NCI-H2227 (cell line): ENCODE data around the gene LCE3B.
"Not testable (repeated sequence)": the region's sequence is repeated elsewhere in the genome, so short reads cannot be mapped to it uniquely, and the experiment has no call there.

Source experiments
- DNase-seq: peaks from one replicate; lab custom pipeline; 2025; ENCODE audit not compliant: unreplicated experiment; lab: John Stamatoyannopoulos, UW

Gene LCE3B, protein sequence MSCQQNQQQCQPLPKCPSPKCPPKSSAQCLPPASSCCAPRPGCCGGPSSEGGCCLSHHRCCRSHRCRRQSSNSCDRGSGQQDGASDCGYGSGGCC

GRCh38 chr1:152613511-152613910 is at the start of gene LCE3B:
Gene LCE3B (plus strand): TSS chr1:152613811. CDS start chr1:152613811, 0 bp downstream.
- DNase-seq: no peak

- no peak for DNase-seq
Observed at GRCh38 chr1:152565115-152565514, 48.5 kb upstream of the LCE3B start.

DNA sequence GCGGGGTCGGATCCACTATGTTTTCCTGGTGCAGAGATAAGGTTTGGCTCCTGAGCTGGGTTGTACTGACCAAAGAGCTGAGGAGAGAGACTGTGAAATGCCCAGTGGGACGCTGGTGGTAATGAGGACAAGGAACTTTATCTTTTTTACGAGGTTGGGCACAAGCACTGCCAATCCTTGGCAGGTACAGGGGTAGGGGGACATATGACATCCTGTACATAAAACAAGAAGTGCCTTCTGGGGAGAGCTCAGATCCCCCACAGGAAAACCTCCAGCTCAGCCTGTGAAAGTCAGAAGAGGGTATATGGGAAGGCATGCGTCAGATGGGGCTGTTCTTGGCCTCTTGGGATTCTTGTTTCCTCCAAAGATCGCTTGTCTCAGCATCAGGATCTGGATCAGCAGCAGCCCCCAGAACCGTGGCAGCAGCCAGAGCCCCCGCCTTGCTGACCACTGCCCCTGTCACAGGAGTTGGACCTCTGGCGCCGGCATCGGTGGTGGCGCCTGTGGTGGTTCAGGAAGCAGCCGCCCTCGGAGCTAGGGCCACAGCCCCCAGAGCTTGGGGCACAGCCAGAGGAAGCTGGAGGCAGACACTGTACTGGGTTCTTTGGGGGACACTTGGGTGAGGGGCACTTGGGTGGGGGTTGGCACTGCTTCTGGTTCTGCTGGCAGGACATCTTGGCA is 47.9 kb upstream of the LCE3B start:
- DNase-seq: no peak

DNA sequence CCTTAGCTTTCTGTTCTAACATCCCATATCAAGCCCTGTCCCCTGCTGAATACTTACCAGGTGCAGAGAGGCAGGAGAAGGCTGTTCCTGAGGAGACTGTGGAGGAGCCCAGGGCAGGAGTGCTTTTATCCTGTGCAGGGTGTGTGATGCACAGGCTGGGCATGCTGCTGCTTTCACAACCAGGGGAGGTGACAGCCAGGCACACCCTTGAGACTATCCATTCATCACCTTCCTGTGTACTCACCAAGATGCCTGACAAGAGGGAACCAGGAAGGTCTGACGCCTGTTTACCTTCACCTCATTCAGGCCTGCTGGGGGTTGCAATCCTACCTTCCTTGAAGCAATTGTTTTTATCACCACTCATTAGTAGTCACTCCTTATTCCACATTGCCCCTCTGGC is 46.9 kb upstream of the LCE3B start, which contains the start of gene LCE3E:
LCE3E (minus strand) TSS at position 100 of the 400 bp plus-strand sequence. CDS start 572 bp downstream, outside the sequence.
- DNase-seq: no peak

GRCh38 chr1:152577168-152577567 is 36.4 kb upstream of the LCE3B start:
- DNase-seq: no peak

DNA sequence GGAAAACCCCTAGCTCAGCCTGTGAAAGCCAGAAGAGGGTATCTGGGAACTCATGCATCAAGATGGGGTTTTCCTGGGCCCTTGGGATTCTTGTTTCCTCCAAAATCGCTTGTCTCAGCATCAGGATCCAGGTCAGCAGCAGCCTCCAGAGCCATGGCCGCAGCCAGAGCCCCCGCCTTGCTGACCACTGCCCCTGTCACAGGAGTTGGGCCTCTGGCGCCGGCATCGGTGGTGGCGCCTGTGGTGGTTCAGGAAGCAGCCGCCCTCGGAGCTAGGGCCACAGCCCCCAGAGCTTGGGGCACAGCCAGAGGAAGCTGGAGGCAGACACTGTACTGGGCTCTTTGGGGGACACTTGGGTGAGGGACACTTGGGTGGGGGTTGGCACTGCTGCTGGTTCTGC is 34.1 kb upstream of the LCE3B start:
- not testable (repeated sequence) for DNase-seq

DNA sequence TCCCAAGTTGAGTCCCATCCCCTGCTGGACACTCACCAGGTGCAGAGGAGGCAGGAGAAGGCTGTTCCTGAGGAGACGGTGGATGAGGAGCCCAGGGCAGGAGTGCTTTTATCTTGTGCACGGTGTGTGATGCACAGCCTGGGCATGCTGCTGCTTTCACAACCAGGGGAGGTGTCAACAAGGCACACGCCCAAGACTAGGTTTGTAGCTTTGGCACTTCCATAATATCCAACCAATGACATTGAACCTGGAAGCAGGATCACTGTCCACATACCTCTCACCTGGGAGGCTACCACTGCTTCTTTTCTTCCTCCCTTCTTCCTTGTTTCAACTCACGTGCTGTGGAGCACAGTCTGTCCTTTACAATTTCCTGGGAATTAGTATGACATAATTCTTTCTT is 33.2 kb upstream of the LCE3B start, which contains the start of gene LCE3D:
LCE3D (minus strand) TSS at position 84 of the 400 bp plus-strand sequence. CDS start 580 bp downstream, outside the sequence.
- DNase-seq: no peak

DNA sequence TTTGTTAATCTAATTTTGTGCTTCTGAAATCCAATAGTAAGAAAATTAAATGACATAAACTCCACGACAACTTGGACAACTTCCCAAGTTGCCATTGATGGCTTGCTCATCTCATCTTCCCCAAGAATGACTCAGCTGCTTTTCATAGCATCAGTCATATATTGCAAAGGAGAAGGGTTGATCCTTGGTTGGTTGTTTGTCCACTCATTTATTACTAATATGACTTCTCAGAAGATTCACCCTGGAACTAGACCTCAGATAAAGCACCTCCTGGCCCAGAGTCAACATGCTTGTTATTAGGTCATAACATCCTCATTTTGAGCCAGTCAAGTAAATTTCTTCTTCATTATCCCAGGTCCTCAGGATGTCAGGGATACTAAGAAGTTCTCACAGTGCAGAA is 31.0 kb upstream of the LCE3B start:
- DNase-seq: no peak

DNA sequence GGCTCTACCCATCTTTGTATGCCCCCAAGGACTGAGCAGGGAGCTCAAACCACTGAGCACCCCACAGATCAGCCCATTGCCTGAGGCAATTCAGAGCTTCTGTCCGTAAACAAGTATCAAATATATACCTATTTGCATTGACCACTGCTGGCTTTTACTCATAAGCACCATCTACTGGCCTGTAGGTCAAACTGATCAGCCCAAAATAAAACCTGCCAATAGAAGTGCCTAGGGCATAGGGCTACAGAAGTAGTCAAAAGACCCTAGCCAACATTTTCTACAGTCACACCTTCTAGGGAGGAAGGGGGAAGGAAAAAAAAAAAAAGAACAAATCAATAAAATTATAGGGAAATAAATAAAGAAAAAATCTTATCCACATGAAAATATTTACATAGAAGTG is 28.0 kb upstream of the LCE3B start:
- no peak for DNase-seq

GRCh38 chr1:152596986-152597385 is 16.6 kb upstream of the LCE3B start:
- no peak for DNase-seq

DNA sequence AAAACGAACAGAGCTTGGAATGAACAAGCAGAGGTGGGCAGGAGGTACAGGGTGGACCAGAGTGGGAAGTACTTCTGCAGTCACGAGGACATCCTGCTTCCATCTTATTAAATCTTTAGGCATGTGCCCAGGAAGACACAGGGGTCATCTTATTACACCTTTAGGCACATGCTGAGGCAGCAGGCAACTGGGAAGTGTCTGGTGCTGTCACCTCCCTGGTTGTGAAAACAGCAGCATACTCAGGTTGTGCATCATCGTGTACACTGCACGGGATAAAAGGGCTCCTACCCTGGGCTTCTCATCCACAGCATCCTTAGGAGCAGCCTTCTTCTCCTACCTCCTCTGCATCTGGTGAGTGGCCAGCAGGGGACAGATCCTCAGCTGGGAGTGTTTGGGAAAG is 13.7 kb upstream of the LCE3B start, which contains the start of gene LCE3C:
LCE3C (plus strand) TSS at position 301 of the 400 bp plus-strand sequence. CDS start 498 bp downstream, outside the sequence.
- DNase-seq: no peak

DNA sequence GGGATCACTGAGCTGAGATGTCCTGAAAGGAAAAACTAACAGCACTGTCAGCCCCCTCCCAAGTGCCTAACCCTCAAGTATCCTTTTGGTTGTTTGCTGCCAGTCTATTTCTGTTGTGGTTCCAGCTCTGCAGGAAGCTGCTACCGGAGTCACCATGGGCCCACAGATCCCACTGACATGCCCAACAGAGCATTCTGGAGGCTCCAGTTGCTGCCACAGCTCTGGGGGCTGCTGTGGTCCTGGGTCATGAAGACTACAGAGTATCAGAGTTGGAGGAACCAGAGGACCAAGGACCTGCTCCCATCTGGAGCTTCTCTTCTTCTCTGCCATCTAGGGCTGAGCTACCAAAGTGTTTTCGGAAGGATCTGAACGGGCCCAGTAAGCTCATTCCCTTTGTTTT is 8.4 kb downstream of the LCE3B start:
- no peak for DNase-seq

DNA sequence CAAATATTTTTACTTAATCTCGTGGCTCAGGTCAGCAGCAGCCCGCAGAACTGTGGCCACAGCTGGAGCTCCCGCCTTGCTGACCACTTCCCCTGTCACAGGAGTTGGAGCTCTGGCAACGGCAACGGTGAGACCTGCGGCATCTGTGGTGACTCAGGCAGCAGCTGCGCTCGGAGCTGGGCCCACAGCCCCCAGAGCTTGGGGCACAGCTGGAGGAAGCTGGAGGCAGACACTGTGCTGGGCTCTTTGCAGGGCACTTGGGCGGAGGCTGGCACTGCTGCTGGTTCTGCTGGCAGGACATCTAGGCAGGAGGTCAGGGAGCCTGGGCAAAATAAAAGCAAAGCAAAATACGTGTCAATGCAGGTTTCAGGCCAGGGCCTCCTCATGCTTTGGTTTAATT is 9.2 kb downstream of the LCE3B start, which contains the start of gene LCE3A:
LCE3A (minus strand) TSS at position 301 of the 400 bp plus-strand sequence; CDS start at position 301, 0 bp downstream.
- DNase-seq: no peak

GRCh38 chr1:152623203-152623844 is 9.7 kb downstream of the LCE3B start:
- no peak for DNase-seq

- no peak for DNase-seq
Observed at GRCh38 chr1:152626744-152627143, 13.1 kb downstream of the LCE3B start.

DNA sequence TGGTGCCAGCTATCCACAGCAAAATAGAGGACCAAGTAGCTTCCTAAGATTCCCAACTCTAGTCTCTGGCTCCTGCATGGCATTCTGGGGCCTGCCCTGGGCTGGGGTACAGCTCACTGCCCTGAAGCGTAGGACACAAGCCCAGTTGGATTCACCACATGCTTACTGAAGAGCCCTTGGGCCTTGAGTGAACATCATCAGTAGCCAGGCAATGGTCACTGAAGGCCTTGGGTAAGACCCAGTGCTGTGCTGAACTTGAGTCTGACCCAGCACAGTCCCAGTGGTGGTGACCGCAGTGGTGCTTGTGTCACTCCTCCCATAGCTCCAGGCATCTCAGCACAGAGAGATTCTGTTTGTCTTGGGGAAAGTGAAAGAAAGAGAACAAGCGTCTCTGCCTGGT is 17.0 kb downstream of the LCE3B start:
- DNase-seq: no peak

DNA sequence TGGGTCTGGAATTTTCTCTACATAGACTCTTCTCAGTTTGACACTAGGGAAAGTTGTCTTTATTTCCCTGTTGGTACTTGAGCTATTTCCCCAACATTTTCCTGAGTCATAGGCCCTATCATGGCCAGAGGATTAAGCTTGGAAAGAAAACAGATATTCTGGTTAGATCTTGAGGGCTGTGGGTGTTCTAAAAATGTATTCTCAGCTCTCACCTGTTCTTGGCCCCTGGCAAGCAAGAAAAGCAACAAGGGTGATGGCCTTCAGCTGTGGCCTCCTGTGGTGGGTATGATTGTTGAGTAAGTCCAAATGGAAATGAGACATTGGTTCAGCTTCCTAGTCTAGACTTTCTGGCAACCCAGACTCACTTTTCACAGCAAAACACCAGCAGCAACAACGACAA is 26.7 kb downstream of the LCE3B start:
- DNase-seq: no peak

DNA sequence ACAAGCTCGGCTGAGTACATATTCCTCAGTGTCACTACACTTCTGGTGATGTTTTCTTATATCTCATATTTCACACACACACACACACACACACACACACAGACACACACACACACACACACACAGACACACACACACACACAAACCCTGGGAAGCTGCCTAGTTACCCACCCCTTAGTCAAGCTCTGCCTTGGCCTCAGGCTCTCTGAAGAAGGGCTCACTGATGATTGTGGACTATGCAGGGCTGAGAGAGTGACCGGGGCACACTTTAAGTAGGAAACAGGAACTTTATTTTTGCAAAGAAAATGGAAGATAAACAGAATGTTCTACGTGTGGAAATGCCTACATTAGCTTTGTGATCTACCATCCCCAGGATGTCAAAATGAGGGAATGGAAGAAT is 30.3 kb downstream of the LCE3B start:
- no peak for DNase-seq

DNA sequence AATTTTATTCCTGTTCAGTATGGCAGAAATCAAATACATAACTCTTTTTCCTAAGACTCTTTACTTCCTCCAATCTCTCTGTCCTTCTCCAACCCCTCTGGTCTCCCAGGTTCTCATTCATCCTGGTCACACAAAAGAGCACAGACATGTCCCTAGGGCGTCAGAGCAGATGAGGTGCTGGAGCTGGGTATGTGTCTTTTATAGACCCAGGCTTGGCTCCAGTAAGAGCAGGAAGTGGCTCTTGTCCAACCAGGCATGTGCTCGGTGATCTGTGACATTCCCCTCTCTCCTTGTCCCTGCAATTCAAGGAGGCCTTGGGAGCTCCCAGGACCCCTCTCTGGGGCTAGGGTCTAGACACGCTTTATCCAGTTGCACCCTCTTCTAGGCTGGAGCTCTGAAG is 31.5 kb downstream of the LCE3B start:
- no peak for DNase-seq

DNA sequence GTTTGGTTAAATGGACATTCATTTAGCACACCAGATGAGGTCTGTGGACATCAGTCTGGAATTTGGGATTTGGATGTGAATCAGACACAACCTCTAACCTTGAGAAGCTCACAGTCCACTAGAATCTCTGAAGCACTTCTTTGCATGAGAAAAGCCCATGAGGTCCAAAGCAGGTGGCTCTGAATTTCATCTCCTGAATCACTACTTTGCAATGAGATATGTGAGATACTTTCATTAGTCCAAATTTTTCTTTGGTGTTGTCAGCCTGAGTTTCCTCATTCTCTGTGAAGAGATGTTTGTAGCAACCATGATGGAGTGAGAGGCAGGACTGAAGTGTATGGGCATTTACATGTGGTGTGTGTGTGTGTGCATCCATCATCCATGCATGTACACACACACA is 33.0 kb downstream of the LCE3B start:
- no peak for DNase-seq

- DNase-seq: no peak
Observed at GRCh38 chr1:152654110-152654509, 40.5 kb downstream of the LCE3B start.

DNA sequence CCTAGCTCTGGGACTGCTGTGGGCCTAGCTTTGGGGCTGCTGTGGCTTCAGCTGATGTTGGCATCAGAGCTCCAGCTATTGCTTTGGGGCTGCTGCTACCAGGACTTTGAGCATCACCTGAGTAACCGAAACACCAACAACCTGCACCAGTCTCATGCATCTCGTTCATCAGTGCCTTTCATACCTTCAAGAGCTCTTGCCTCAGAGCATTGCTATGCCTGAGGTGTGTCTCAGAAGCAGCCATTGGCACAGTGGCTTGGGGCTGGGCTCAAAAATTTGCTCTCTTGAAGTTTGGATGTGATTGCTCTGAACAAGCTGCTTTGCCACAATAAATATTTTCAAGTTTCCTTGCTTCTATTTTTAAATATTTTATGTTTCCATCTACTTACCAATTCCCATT is 42.8 kb downstream of the LCE3B start:
- DNase-seq: no peak
